Neural progenitor cell (in vitro differentiated cells): ENCODE results near the gene ERC2.

Experiments
- CTCF ChIP-seq: fragments of 200-600 bp; sonication (generic); IDR thresholded peaks from 2 replicates; pipeline ENCODE4 v1.5.1; 2017; ENCODE audit warnings: antibody characterized with exemption, mild to moderate bottlenecking
- EZH2 ChIP-seq: fragments of 200-600 bp; sonication (generic); IDR thresholded peaks from 2 replicates; pipeline ENCODE4 v1.6.1; 2017; ENCODE audit warnings: antibody characterized with exemption, mild to moderate bottlenecking, moderate library complexity

DNA sequence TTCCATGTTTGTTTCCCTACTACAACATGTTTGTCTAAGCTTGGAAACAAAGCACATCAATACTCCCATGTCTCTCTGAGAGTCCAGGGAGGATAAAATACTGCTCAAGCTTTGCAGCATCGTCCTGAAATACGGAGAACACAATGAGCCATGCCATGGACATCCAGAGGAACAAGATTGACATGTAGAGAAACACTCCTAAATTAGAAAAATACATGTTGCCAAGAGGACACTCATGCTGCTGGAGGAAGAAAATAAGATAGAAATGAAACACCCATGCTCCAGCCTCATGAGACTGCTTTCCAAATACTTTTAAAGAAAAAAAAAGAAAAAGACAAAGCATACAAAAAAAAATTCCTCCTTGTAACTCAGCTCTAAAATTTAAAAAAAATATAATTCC lies 387.0 kb downstream of the ERC2 start:
- TF ChIP-seq CTCF (no peak), EZH2 (no peak)
